Common myeloid progenitor, CD34-positive (primary cell): ENCODE measurements around the gene STARD10.

Experiments used
- CTCF ChIA-PET: fragments of 350-600 bp; sonication (Branson Sonifier 250); formaldehyde crosslinking; loops from one replicate; lab custom pipeline; 2021; ENCODE audit warnings: antibody characterized with exemption; lab: Charles Lee
- POLR2A ChIA-PET: fragments of 350-600 bp; sonication (Branson Sonifier 250); formaldehyde crosslinking; loops from one replicate; lab custom pipeline; 2021; ENCODE audit warnings: antibody characterized with exemption; lab: Charles Lee
- DNase-seq, 3 donors: peaks; one replicate each; pipeline versions ENCODE4 v3.0.0 to v3.0.0-alpha.2; 2013
- H3K27ac ChIP-seq, 2 experiments: 1 replicate in 1 of 2; 2 replicates in 1 of 2; pipeline ENCODE4 v1.7.0; 2013; ENCODE audit warnings: inconsistent platforms in 2 of 2, low read length in 2 of 2, mild to moderate bottlenecking in 2 of 2, low read depth in 1 of 2, moderate library complexity in 1 of 2; ENCODE audit not compliant: severe bottlenecking in 2 of 2, insufficient read depth in 1 of 2, poor library complexity in 1 of 2
- H3K27me3 ChIP-seq, 5 experiments: replicated peaks in 2 of 5; 1 replicate in 3 of 5; 2 replicates in 2 of 5; pipeline versions ENCODE4 v1.6.1 to v1.7.0; 2013; ENCODE audit warnings: low read length in 4 of 5, mild to moderate bottlenecking in 2 of 5, moderate library complexity in 2 of 5, inconsistent platforms in 1 of 5; ENCODE audit not compliant: insufficient read depth in 5 of 5, control insufficient read depth in 4 of 5
- H3K36me3 ChIP-seq, 4 experiments: 1 replicate in 2 of 4; 2 replicates in 2 of 4; pipeline versions ENCODE4 v1.6.1 to v1.7.0; 2013; ENCODE audit warnings: low read length in 3 of 4, control low read depth in 1 of 4, mild to moderate bottlenecking in 1 of 4; ENCODE audit not compliant: control insufficient read depth in 4 of 4, insufficient read depth in 4 of 4
- H3K4me1 ChIP-seq, 4 experiments: 1 replicate in 3 of 4; 2 replicates in 1 of 4; pipeline versions ENCODE4 v1.6.1 to v1.7.1; 2013; ENCODE audit warnings: low read length in 3 of 4, mild to moderate bottlenecking in 3 of 4, control low read depth in 1 of 4, inconsistent platforms in 1 of 4, moderate library complexity in 1 of 4; ENCODE audit not compliant: control insufficient read depth in 4 of 4, insufficient read depth in 4 of 4; ENCODE audit errors: control extremely low read depth in 1 of 4
- H3K4me3 ChIP-seq, 7 experiments: 1 replicate in 4 of 7; 2 replicates in 3 of 7; pipeline versions ENCODE4 v1.5.1 to v1.7.0; 2013; ENCODE audit warnings: mild to moderate bottlenecking in 7 of 7, low read length in 6 of 7, moderate library complexity in 6 of 7, inconsistent platforms in 2 of 7, low read depth in 2 of 7, control low read depth in 1 of 7; ENCODE audit not compliant: insufficient read depth in 4 of 7, control insufficient read depth in 1 of 7; ENCODE audit errors: extremely low read depth in 1 of 7
- H3K9me3 ChIP-seq, 5 experiments: 1 replicate in 4 of 5; 2 replicates in 1 of 5; pipeline versions ENCODE4 v1.6.1 to v1.7.1; 2013; ENCODE audit warnings: low read length in 4 of 5, mild to moderate bottlenecking in 2 of 5, inconsistent platforms in 1 of 5, low read depth in 1 of 5, moderate library complexity in 1 of 5; ENCODE audit not compliant: control insufficient read depth in 4 of 5, insufficient read depth in 2 of 5; ENCODE audit errors: control extremely low read depth in 1 of 5
- WGBS: methylation state at CpG from one replicate; pipeline ENCODE4 v1.1.5; 2013; ENCODE audit not compliant: insufficient coverage; 5-methylcytosine and 5-hydroxymethylcytosine counted together

STARD10 gene

GRCh38 chr11:72788241-72788640 is 5.6 kb downstream of the STARD10 start:
- ChIA-PET CTCF (interaction anchor here (0.7 to 10.1 kb wide), 10 partner anchors 14 to 775 kb away, joined by 3 to 87 read pairs (median 4); no protein-coding TSS in a partner anchor), POLR2A (no interaction called here)
- Histone ChIP-seq H3K4me3 (peak overlapping the region in 2 of 7 experiments; percentile 39 to 48), H3K27me3 (no peaks in the 10 kb centered on the region), H3K36me3 (peaks cover 0 to 3% (median 0%) of the 10 kb centered on the region in 4 experiments), H3K4me1 (peaks cover 7 to 44% (median 41%) of the 10 kb centered on the region in 4 experiments), H3K9me3 (no peaks in the 10 kb centered on the region), H3K27ac (peak overlapping the region; percentile 12 to 76)
- WGBS, result 79% methylated on average over 6 of the region's 7 CpGs
- DNase-seq, result no peak

GRCh38 chr11:72787216-72788104 is 6.4 kb downstream of the STARD10 start:
- DNase-seq, result peak in 2 of 3 donors; percentile 80 to 83
- Histone ChIP-seq H3K9me3 (no peaks in the 10 kb centered on the region), H3K36me3 (peaks cover 0 to 3% (median 0%) of the 10 kb centered on the region in 4 experiments), H3K4me1 (peaks cover 1 to 36% (median 35%) of the 10 kb centered on the region in 4 experiments), H3K4me3 (peak overlapping the region in 4 of 7 experiments; percentile 9 to 48 (median 29)), H3K27me3 (no peaks in the 10 kb centered on the region), H3K27ac (peak overlapping the region; percentile 12 to 76)
- CTCF ChIA-PET, result interaction anchor here (0.7 to 10.1 kb wide), 11 partner anchors 13 to 776 kb away, joined by 3 to 87 read pairs (median 4); no protein-coding TSS in a partner anchor
- WGBS, result 8% methylated on average over 10 of the region's 16 CpGs
- POLR2A ChIA-PET, result interaction anchor here (1.1 to 1.2 kb wide), 2 partner anchors 51 to 62 kb away, joined by 3 to 4 read pairs; no protein-coding TSS in a partner anchor

- Histone ChIP-seq H3K27me3 (no peaks in the 10 kb centered on the region), H3K36me3 (peaks cover 0 to 3% (median 0%) of the 10 kb centered on the region in 4 experiments), H3K27ac (peak overlapping the region in 1 of 2 experiments; percentile 76), H3K9me3 (no peaks in the 10 kb centered on the region), H3K4me1 (peaks cover 1 to 39% (median 38%) of the 10 kb centered on the region in 4 experiments), H3K4me3 (peak overlapping the region in 2 of 7 experiments; percentile 9 to 22)
- ChIA-PET CTCF (interaction anchor here (0.7 to 10.1 kb wide), 8 partner anchors 12 to 63 kb away, joined by 3 to 87 read pairs (median 4); no protein-coding TSS in a partner anchor), POLR2A (interaction anchor here (1.1 to 1.2 kb wide), 2 partner anchors 50 to 61 kb away, joined by 3 to 4 read pairs; no protein-coding TSS in a partner anchor)
- no peak for DNase-seq
- 96% methylated on average over 4 of the region's 8 CpGs for WGBS
Observed at GRCh38 chr11:72786305-72787215, 7.3 kb downstream of the STARD10 start.

GRCh38 chr11:72784662-72785061 is 9.2 kb downstream of the STARD10 start:
- ChIA-PET POLR2A (no interaction called here), CTCF (interaction anchor here (0.9 to 2.8 kb wide), 3 partner anchors 13 to 25 kb away, joined by 3 to 10 read pairs (median 3); no protein-coding TSS in a partner anchor)
- H3K36me3 ChIP-seq, result peaks cover 0 to 3% (median 0%) of the 10 kb centered on the region in 4 experiments
- DNase-seq, result no peak
- peaks cover 1 to 44% (median 41%) of the 10 kb centered on the region in 4 experiments for H3K4me1 ChIP-seq
- no peaks in the 10 kb centered on the region for H3K9me3 ChIP-seq
- H3K27ac ChIP-seq, result no peak overlapping the region
- peaks cover 0 to 5% (median 0%) of the 10 kb centered on the region in 5 experiments for H3K27me3 ChIP-seq
- H3K4me3 ChIP-seq, result no peak overlapping the region
- 100% methylated on average over 8 of the region's 10 CpGs for WGBS

- no peak for DNase-seq
- Histone ChIP-seq H3K36me3 (peaks cover 0 to 3% (median 1%) of the 10 kb centered on the region in 4 experiments), H3K4me3 (no peak overlapping the region), H3K27me3 (peaks cover 0 to 5% (median 0%) of the 10 kb centered on the region in 5 experiments), H3K9me3 (no peaks in the 10 kb centered on the region), H3K27ac (no peak overlapping the region), H3K4me1 (peaks cover 1 to 44% (median 37%) of the 10 kb centered on the region in 4 experiments)
- 89% methylated on average over 1 of the region's 2 CpGs for WGBS
- ChIA-PET POLR2A (interaction anchor here (0.6 kb wide), 1 partner anchor 29 kb away, joined by 3 read pairs; no protein-coding TSS in a partner anchor), CTCF (interaction anchor here (0.8 to 2.8 kb wide), 9 partner anchors 10 to 58 kb away, joined by 3 to 11 read pairs (median 6); partner anchors contain the start of genes ATG16L2 and STARD10)
Observed at GRCh38 chr11:72783144-72783905, 10.5 kb downstream of the STARD10 start.
